ENCODE results near the gene LPCAT4. TPM values are rescaled to one million over a fixed set of nuclear protein-coding genes. Genes with fewer than 3 reads are reported as not detected.

The LPCAT4 gene
- total RNA-seq, 2 experiments from 2014 or later = 55.6 to 56.9 TPM

DNA sequence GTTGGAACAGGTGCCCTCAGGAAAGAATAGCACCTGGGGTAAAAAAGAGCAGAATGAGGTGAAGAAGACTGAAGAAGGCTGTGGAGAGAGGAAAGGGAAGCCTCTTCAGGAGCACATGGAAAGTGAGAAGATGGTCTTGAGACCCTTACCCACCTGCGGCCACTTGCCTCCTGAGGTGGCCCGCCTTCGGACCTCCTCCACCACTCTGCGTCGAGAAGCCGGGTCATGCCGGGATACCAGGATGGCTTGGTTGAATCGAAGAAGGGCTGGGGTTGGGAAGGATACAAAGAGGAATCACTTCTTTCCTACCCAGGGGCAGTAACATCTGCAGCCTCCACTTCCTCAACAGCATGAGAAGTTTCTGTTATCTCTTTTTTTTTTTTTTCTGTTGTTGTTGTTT is 3.0 kb downstream of the LPCAT4 start:
- POLR2A ChIA-PET = no interaction called here
- H3K36me3 Mint-ChIP-seq (ENCODE audit: low read depth) = peaks cover 25% of the 10 kb centered on the region
- ATAC-seq = no peak
- TF ChIP-seq CTCF (IDR thresholded peaks at IDR 0.05) = no peak
- no peaks in the 10 kb centered on the region for H3K9me3 Mint-ChIP-seq
- DNase-seq = no peak
- no peaks in the 10 kb centered on the region for H3K27me3 Mint-ChIP-seq
- peaks cover 23% of the 10 kb centered on the region for H3K4me1 Mint-ChIP-seq (ENCODE audit: low read depth)
- CTCF ChIA-PET = no interaction called here
- H3K4me3 Mint-ChIP-seq = no peak overlapping the region
- no peak overlapping the region for H3K27ac Mint-ChIP-seq
- intact Hi-C loops (cut with micrococcal nuclease) = no loop called here

DNA sequence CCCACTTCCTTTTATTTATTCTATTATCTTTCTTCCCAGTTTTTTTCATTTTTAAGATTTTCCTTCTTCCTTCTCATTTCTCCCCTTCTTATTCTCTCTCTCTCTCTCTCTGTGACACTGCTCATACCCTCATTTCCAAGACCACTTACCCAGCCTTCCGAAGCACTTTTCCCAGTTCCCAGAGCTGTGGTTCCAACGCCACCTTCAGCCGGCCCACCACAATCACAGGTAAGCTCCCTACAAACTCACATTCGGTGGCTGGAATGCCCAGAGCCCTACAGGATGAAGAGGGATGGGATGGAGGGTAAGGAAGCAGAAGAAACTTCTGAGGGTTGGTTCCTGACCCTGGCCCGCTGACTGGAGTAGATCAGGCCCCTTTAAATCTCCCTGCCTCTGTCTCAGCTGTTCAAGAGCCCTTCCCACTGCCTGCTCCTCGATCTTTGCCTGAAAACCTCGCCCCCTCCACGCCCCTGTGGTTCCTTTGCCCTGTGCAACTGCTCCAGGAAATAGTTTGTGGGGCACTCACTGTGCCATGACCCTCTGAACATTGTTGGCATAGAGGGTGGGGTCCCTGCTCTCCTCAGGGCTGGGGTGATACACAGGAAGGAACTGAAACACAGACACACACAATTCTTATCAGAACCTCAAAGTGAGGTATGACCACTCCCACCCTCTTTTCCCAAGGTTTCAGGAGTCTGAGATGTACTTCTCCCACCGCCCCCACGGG is 4.8 kb downstream of the LPCAT4 start:
- DNase-seq = no peak
- peaks cover 17% of the 10 kb centered on the region for H3K4me1 Mint-ChIP-seq (ENCODE audit: low read depth)
- ATAC-seq = no peak
- intact Hi-C loops (cut with micrococcal nuclease) = no loop called here
- peaks cover 36% of the 10 kb centered on the region for H3K36me3 Mint-ChIP-seq (ENCODE audit: low read depth)
- no peak overlapping the region for H3K4me3 Mint-ChIP-seq
- no peaks in the 10 kb centered on the region for H3K27me3 Mint-ChIP-seq
- CTCF ChIA-PET = interaction anchor here (0.8 kb wide), 1 partner anchor 18 kb away, joined by 3 read pairs; no protein-coding TSS in a partner anchor
- POLR2A ChIA-PET = no interaction called here
- no peak overlapping the region for H3K27ac Mint-ChIP-seq
- TF ChIP-seq CTCF (IDR thresholded peaks at IDR 0.05) = no peak
- no peaks in the 10 kb centered on the region for H3K9me3 Mint-ChIP-seq

- no peak overlapping the region for H3K27ac Mint-ChIP-seq
These were observed 5.7 kb downstream of the LPCAT4 start for GRCh38 chr15:34361278-34361677.

GRCh38 chr15:34360298-34360697 is 6.7 kb downstream of the LPCAT4 start:
- Mint-ChIP-seq H3K9me3 (no peaks in the 10 kb centered on the region), H3K27me3 (no peaks in the 10 kb centered on the region), H3K4me1 (ENCODE audit: low read depth) (peaks cover 8% of the 10 kb centered on the region), H3K4me3 (no peak overlapping the region), H3K36me3 (ENCODE audit: low read depth) (peaks cover 36% of the 10 kb centered on the region), H3K27ac (no peak overlapping the region)
- POLR2A ChIA-PET = interaction anchor here (1.2 kb wide), 1 partner anchor 21 kb away, joined by 3 read pairs; no protein-coding TSS in a partner anchor
- TF ChIP-seq CTCF (IDR thresholded peaks at IDR 0.05) = no peak
- DNase-seq (no peak), ATAC-seq (no peak)
- CTCF ChIA-PET = interaction anchor here (1.2 kb wide), 2 partner anchors 17 to 118 kb away, joined by 3 to 4 read pairs; no protein-coding TSS in a partner anchor
- intact Hi-C loops (cut with micrococcal nuclease) = no loop called here

More at GRCh38 chr15:34361278-34361677, 5.7 kb downstream of the LPCAT4 start:
- intact Hi-C loops (cut with micrococcal nuclease) = no loop called here
- H3K4me3 Mint-ChIP-seq = no peak overlapping the region
- H3K4me1 Mint-ChIP-seq (ENCODE audit: low read depth) = peaks cover 17% of the 10 kb centered on the region
- no peak for DNase-seq
- ChIA-PET POLR2A (interaction anchor here (1.2 kb wide), 1 partner anchor 22 kb away, joined by 3 read pairs; no protein-coding TSS in a partner anchor), CTCF (interaction anchor here (0.8 kb wide), 1 partner anchor 17 kb away, joined by 3 read pairs; no protein-coding TSS in a partner anchor)
- ATAC-seq = no peak
- peaks cover 36% of the 10 kb centered on the region for H3K36me3 Mint-ChIP-seq (ENCODE audit: low read depth)
- H3K9me3 Mint-ChIP-seq = no peaks in the 10 kb centered on the region
- TF ChIP-seq CTCF (IDR thresholded peaks at IDR 0.05) = no peak
- H3K27me3 Mint-ChIP-seq = no peaks in the 10 kb centered on the region

GRCh38 chr15:34359416-34359815 is 7.6 kb downstream of the LPCAT4 start:
- Mint-ChIP-seq H3K27ac (no peak overlapping the region), H3K4me3 (no peak overlapping the region)
- CTCF ChIA-PET = interaction anchor here (1.2 kb wide), 2 partner anchors 16 to 117 kb away, joined by 3 to 4 read pairs; no protein-coding TSS in a partner anchor

More at GRCh38 chr15:34359416-34359815, 7.6 kb downstream of the LPCAT4 start:
- Mint-ChIP-seq H3K4me1 (ENCODE audit: low read depth) (no peaks in the 10 kb centered on the region), H3K27me3 (no peaks in the 10 kb centered on the region), H3K9me3 (no peaks in the 10 kb centered on the region), H3K36me3 (ENCODE audit: low read depth) (peaks cover 33% of the 10 kb centered on the region)
- no peak for TF ChIP-seq CTCF (IDR thresholded peaks at IDR 0.05)
- intact Hi-C loops (cut with micrococcal nuclease) = no loop called here
- POLR2A ChIA-PET = no interaction called here
- no peak for DNase-seq
- ATAC-seq = no peak

Measured in activated CD8-positive, alpha-beta T cell treated with anti-CD3 and anti-CD28 coated beads for 36 hours (primary cell).